ENCODE results near the gene C13orf42.
A peak's percentile ranks its signal among the peaks of the same experiment; 100 is the strongest.
"Not testable (repeated sequence)": the region's sequence is repeated elsewhere in the genome, so short reads cannot be mapped to it uniquely, and the experiment has no call there.

C13orf42 gene

GRCh38 chr13:51111174-51111573 lies at the start of gene C13orf42:
TSS of gene C13orf42 (minus strand) at chr13:51111274. CDS start at chr13:51111209, 65 bp downstream.
- no peak for DNase-seq

GRCh38 chr13:51158880-51159518 lies 47.9 kb upstream of the C13orf42 start:
- no peak for DNase-seq

- DNase-seq = no peak
These were observed 47.3 kb upstream of the C13orf42 start for GRCh38 chr13:51158365-51158764.

GRCh38 chr13:51156648-51157047 lies 45.6 kb upstream of the C13orf42 start:
- no peak for DNase-seq

GRCh38 chr13:51155776-51156515 lies 44.9 kb upstream of the C13orf42 start:
- DNase-seq = no peak

GRCh38 chr13:51155161-51155560 lies 44.1 kb upstream of the C13orf42 start:
- DNase-seq = no peak

- DNase-seq = no peak
These were observed 43.0 kb upstream of the C13orf42 start for GRCh38 chr13:51154029-51154555.

- no peak for DNase-seq
These were observed 42.5 kb upstream of the C13orf42 start for GRCh38 chr13:51153527-51153926.

- no peak for DNase-seq
These were observed 41.6 kb upstream of the C13orf42 start for GRCh38 chr13:51152701-51153100.

- DNase-seq = no peak
These were observed 40.4 kb upstream of the C13orf42 start for GRCh38 chr13:51151463-51151862.

GRCh38 chr13:51148952-51149573 lies 38.0 kb upstream of the C13orf42 start:
- peak; percentile 85 for DNase-seq

GRCh38 chr13:51148223-51148951 lies 37.3 kb upstream of the C13orf42 start:
- DNase-seq = no peak

- no peak for DNase-seq
These were observed 36.7 kb upstream of the C13orf42 start for GRCh38 chr13:51147732-51148131.

GRCh38 chr13:51146667-51147066 lies 35.6 kb upstream of the C13orf42 start:
- no peak for DNase-seq

- no peak for DNase-seq
These were observed 26.2 kb upstream of the C13orf42 start for GRCh38 chr13:51137250-51137649.

- DNase-seq = no peak
These were observed 25.4 kb upstream of the C13orf42 start for GRCh38 chr13:51136276-51136980.

- no peak for DNase-seq
These were observed 23.8 kb upstream of the C13orf42 start for GRCh38 chr13:51134763-51135365.

- DNase-seq = no peak
These were observed 19.3 kb upstream of the C13orf42 start for GRCh38 chr13:51130348-51130747.

GRCh38 chr13:51125495-51126226 lies 14.6 kb upstream of the C13orf42 start:
- peak; percentile 98 for DNase-seq

- DNase-seq = peak; percentile 49
These were observed 11.9 kb upstream of the C13orf42 start for GRCh38 chr13:51122868-51123566.

- DNase-seq = not testable (repeated sequence)
These were observed 9.8 kb upstream of the C13orf42 start for GRCh38 chr13:51120873-51121272.
